Measurements from ENCODE around the gene RAP1GAP.

RAP1GAP gene

DNA sequence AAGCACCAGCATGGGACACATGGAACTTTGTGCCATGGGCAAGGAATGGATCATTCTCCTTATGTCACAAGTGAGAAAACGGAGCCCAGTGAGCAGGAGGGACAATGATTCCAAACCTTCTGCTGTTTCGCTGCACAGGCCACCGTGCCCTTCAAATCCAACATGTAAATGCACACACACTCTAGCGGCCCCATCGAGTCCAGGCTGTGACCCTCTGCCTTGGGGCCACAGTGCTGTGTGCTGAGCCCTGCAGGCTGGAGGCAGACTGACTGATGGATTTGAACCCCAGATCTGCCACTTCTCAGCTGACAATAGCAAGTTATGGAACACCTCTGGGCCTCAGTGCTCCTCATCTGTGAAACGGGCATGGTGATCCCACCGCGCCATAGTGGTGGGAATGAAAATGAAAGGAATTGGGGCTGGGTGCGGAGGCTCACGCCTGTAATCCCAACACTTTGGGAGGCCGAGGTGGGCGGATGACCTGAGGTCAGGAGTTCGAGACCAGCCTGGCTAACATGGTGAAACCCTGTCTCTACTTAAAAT is 96.4 kb downstream of the RAP1GAP start:
- no peak overlapping the region for H3K27ac ChIP-seq
- TF ChIP-seq CTCF (IDR thresholded peaks at IDR 0.05; ENCODE audit: low read depth, low read length), result no peak
- no peaks in the 10 kb centered on the region for H3K36me3 ChIP-seq
- no peaks in the 10 kb centered on the region for H3K27me3 ChIP-seq (ENCODE audit: insufficient read depth, low read depth, severe bottlenecking)
- H3K9me3 ChIP-seq (ENCODE audit: severe bottlenecking), result no peaks in the 10 kb centered on the region
- no peak for DNase-seq
- H3K4me3 ChIP-seq (ENCODE audit: low read depth, low read length), result no peak overlapping the region

DNA sequence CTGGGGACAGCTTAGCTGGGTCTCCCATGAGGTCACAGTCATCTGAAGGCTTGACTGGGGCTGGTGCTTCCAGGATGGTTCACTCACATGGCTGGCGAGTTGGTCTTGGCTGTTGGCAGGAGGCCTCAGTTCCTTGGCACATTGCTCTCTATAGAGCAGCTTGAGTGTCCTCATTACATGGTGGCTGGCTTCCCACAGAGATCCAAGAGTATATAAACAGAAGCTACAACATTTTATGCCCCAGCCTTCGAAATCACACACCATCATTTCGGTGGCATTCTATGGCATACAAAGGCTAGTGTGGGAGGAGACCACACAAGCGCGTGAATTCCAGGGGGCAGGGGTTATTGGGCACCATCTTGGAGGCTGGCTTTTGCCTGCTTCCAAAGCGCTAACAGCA is 96.9 kb downstream of the RAP1GAP start:
- Histone ChIP-seq H3K4me3 (ENCODE audit: low read depth, low read length) (no peak overlapping the region), H3K27me3 (ENCODE audit: insufficient read depth, low read depth, severe bottlenecking) (no peaks in the 10 kb centered on the region), H3K9me3 (ENCODE audit: severe bottlenecking) (no peaks in the 10 kb centered on the region), H3K27ac (no peak overlapping the region), H3K36me3 (no peaks in the 10 kb centered on the region)
- TF ChIP-seq CTCF (IDR thresholded peaks at IDR 0.05; ENCODE audit: low read depth, low read length), result no peak
- DNase-seq, result no peak

DNA sequence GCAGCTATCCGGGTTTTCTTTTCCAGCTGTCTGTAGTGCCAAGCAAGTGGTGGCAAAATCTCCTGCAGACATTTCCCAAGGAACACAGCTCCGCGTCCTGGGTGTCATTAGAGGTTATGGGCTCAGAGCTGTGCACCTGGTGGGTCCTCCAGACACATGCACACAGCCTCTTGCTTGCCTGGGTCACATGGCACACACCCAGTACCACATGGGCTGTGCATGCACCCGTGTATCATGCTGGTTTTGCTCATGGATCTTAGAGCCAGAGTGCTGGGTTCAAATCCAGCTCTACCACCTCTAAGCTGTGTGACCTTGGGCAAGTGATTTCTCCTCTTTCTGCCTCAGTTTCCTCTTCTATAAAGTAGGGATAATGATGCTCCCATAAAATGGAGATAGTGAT is 98.3 kb downstream of the RAP1GAP start:
- TF ChIP-seq CTCF (IDR thresholded peaks at IDR 0.05; ENCODE audit: low read depth, low read length), result no peak
- Histone ChIP-seq H3K36me3 (no peaks in the 10 kb centered on the region), H3K4me3 (ENCODE audit: low read depth, low read length) (no peak overlapping the region), H3K27ac (no peak overlapping the region), H3K27me3 (ENCODE audit: insufficient read depth, low read depth, severe bottlenecking) (no peaks in the 10 kb centered on the region), H3K9me3 (ENCODE audit: severe bottlenecking) (no peaks in the 10 kb centered on the region)
- no peak for DNase-seq

DNA sequence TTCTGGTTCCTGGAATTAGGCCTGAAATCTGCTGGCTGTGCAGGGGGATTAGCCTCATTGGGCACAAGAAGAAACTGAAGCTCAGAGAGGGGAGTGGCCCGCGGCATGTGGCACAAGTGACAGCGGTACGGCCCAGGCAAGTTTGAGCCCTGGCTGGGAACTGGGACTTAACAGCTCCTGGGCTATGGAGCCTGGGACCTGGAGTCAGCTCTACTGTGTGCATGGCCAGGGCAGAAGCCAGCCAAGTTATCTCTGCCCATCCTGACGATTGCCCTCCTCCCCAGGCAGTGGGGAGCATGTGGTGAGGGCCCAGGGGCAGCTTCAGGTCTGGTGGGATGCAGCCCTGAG is 98.7 kb downstream of the RAP1GAP start:
- Histone ChIP-seq H3K27ac (no peak overlapping the region), H3K27me3 (ENCODE audit: insufficient read depth, low read depth, severe bottlenecking) (no peaks in the 10 kb centered on the region), H3K36me3 (no peaks in the 10 kb centered on the region), H3K9me3 (ENCODE audit: severe bottlenecking) (no peaks in the 10 kb centered on the region), H3K4me3 (ENCODE audit: low read depth, low read length) (no peak overlapping the region)
- DNase-seq, result no peak
- TF ChIP-seq CTCF (IDR thresholded peaks at IDR 0.05; ENCODE audit: low read depth, low read length), result no peak

DNA sequence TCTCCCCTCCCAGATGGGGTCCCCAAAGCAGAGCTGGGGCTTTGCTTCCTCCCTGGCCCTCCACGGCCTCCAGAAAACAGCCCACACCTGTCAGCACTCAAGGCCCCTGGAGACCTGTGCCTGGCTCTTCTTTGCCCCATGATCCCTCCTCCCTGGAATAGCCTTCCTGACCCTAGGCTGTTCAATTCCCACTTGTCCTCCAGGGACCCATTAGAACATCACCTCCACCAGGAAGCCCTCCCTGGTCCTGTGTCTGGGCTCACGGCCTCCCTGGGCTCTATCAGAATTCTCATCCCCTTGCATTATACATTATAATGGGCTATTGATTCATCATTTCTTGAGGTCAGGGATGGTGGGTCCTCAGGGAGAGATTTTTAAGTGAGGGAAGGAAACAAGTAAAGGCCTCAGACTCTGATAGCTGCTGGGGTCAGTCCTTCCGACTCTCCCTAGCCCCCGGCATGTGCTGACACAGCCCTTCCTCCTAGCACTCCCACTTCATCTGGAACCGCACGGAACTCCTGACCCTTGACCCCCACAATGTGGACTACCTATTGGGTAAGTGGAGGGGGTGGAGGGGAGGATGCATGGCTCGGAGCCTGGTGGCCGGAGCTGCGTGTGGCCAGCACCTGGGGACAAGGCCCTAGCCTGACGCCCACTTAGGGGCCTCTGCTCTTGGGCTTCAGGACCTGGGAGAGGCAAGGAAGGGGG is 99.2 kb downstream of the RAP1GAP start:
- Histone ChIP-seq H3K9me3 (ENCODE audit: severe bottlenecking) (no peaks in the 10 kb centered on the region), H3K27ac (no peak overlapping the region), H3K27me3 (ENCODE audit: insufficient read depth, low read depth, severe bottlenecking) (no peaks in the 10 kb centered on the region), H3K4me3 (ENCODE audit: low read depth, low read length) (no peak overlapping the region), H3K36me3 (no peaks in the 10 kb centered on the region)
- TF ChIP-seq CTCF (IDR thresholded peaks at IDR 0.05; ENCODE audit: low read depth, low read length), result no peak
- no peak for DNase-seq

Measured in WERI-Rb-1 (cell line).